ENCODE data around the gene EPRS1. TPM values are rescaled to one million over a fixed set of nuclear protein-coding genes. Genes with fewer than 3 reads are reported as not detected.
A peak's percentile ranks its signal among the peaks of the same experiment; 100 is the strongest.

EPRS1 gene
- polyA plus RNA-seq, 1 of the 3 experiments (the other 2 are of a cell fraction), result 23.4 TPM

- ChIA-PET CTCF (interaction anchor here (1.2 kb wide), 1 partner anchor 68 kb away, joined by 3 read pairs; no protein-coding TSS in a partner anchor), POLR2A (no interaction called here)
These were observed 1.5 kb downstream of the EPRS1 start for GRCh38 chr1:220044678-220045355.

GRCh38 chr1:220043646-220044045, 2.7 kb downstream of the EPRS1 start:
- WGBS (ENCODE audit: low lambda C conversion rate), result 98% methylated on average over 2 of the region's 2 CpGs
- no peak for DNase-seq
- peaks cover 71% of the 10 kb centered on the region for H3K79me2 ChIP-seq (ENCODE audit: insufficient read depth)
- peak overlapping the region in 1 of 2 experiments; percentile 24; a peak in 1 of 4 replicates for H3K4me3 ChIP-seq (ENCODE audit: low read depth in 2 of 2, low read length in 1 of 2)
- POLR2A ChIA-PET, result no interaction called here
- TF ChIP-seq TEAD4 (IDR thresholded peaks at IDR 0.05; ENCODE audit: borderline replicate concordance, insufficient read depth) (no peak), FOXJ3 (CRISPR knock-in tag; IDR thresholded peaks at IDR 0.05) (no peak), FOSL2 (IDR thresholded peaks at IDR 0.05; ENCODE audit: borderline replicate concordance, low read depth) (no peak)
- peaks cover 10 to 26% of the 10 kb centered on the region in 2 experiments for H3K36me3 ChIP-seq (replicated peaks in 1 of 2; ENCODE audit: control insufficient read depth in 1 of 2, insufficient read depth in 2 of 2, low read length in 1 of 2)
- H3K9ac ChIP-seq, result no peak overlapping the region
- no peaks in the 10 kb centered on the region for H3K27me3 ChIP-seq (ENCODE audit: insufficient read depth)
- CTCF ChIA-PET, result interaction anchor here (0.9 to 1.2 kb wide), 2 partner anchors 70 to 105 kb away, joined by 3 read pairs; no protein-coding TSS in a partner anchor
- peaks cover 2 to 15% of the 10 kb centered on the region in 2 experiments; a peak in 2 of 4 replicates for H3K4me1 ChIP-seq (ENCODE audit: control insufficient read depth in 1 of 2, insufficient read depth in 2 of 2, low read depth in 1 of 2, low read length in 1 of 2)
- H3K9me2 ChIP-seq, result no peaks in the 10 kb centered on the region
- peaks cover 3% of the 10 kb centered on the region; the same call in 1 of the 2 replicates for H4K20me1 ChIP-seq (ENCODE audit: insufficient read depth)
- peak overlapping the region; percentile 50 for H3K4me2 ChIP-seq
- H3K9me3 ChIP-seq, result no peaks in the 10 kb centered on the region
- peaks cover 29% of the 10 kb centered on the region for H3F3A ChIP-seq (replicated peaks; ENCODE audit: insufficient read depth)
- H2AFZ ChIP-seq (ENCODE audit: low read depth), result no peak overlapping the region
- H3K27ac ChIP-seq (ENCODE audit: low read depth in 2 of 2, low read length in 1 of 2), result no peak overlapping the region

More at GRCh38 chr1:220044678-220045355, 1.5 kb downstream of the EPRS1 start:
- Histone ChIP-seq H3K4me3 (ENCODE audit: low read depth in 2 of 2, low read length in 1 of 2) (peak overlapping the region; percentile 75 to 95), H2AFZ (ENCODE audit: low read depth) (no peak overlapping the region; the same call in 1 of the 2 replicates), H3K27me3 (ENCODE audit: insufficient read depth) (no peaks in the 10 kb centered on the region), H3K4me1 (ENCODE audit: control insufficient read depth in 1 of 2, insufficient read depth in 2 of 2, low read depth in 1 of 2, low read length in 1 of 2) (peaks cover 2 to 15% of the 10 kb centered on the region in 2 experiments; a peak in 2 of 4 replicates), H3K27ac (ENCODE audit: low read depth in 2 of 2, low read length in 1 of 2) (no peak overlapping the region), H3K79me2 (ENCODE audit: insufficient read depth) (peaks cover 63% of the 10 kb centered on the region), H3F3A (replicated peaks; ENCODE audit: insufficient read depth) (peaks cover 29% of the 10 kb centered on the region), H3K36me3 (replicated peaks in 1 of 2; ENCODE audit: control insufficient read depth in 1 of 2, insufficient read depth in 2 of 2, low read length in 1 of 2) (peaks cover 4 to 18% of the 10 kb centered on the region in 2 experiments), H3K4me2 (peak overlapping the region; percentile 86), H3K9ac (peak overlapping the region; percentile 21; the same call in 1 of the 2 replicates), H4K20me1 (ENCODE audit: insufficient read depth) (peaks cover 3% of the 10 kb centered on the region; the same call in 1 of the 2 replicates), H3K9me2 (no peaks in the 10 kb centered on the region), H3K9me3 (no peaks in the 10 kb centered on the region)
- TF ChIP-seq FOXJ3 (CRISPR knock-in tag; IDR thresholded peaks at IDR 0.05) (no peak), ELF1 (IDR thresholded peaks at IDR 0.05) (no peak), EP300 (IDR thresholded peaks at IDR 0.05; ENCODE audit: borderline replicate concordance in 1 of 2, low read depth in 1 of 2, low read length in 1 of 2) (no peak), RXRA (IDR thresholded peaks at IDR 0.05; ENCODE audit: borderline replicate concordance, low read depth) (no peak)
- no peak for DNase-seq
- 55% methylated on average over 4 of the region's 4 CpGs for WGBS (ENCODE audit: low lambda C conversion rate)

GRCh38 chr1:220040028-220040596, 6.2 kb downstream of the EPRS1 start:
- peaks cover 19% of the 10 kb centered on the region for H4K20me1 ChIP-seq (ENCODE audit: insufficient read depth)
- peaks cover 16% of the 10 kb centered on the region for H3F3A ChIP-seq (replicated peaks; ENCODE audit: insufficient read depth)
- peaks cover 95% of the 10 kb centered on the region for H3K79me2 ChIP-seq (ENCODE audit: insufficient read depth)
- H3K36me3 ChIP-seq (replicated peaks in 1 of 2; ENCODE audit: control insufficient read depth in 1 of 2, insufficient read depth in 2 of 2, low read length in 1 of 2), result peaks cover 13 to 26% of the 10 kb centered on the region in 2 experiments
- H3K27me3 ChIP-seq (ENCODE audit: insufficient read depth), result no peaks in the 10 kb centered on the region
- peaks cover 2 to 10% of the 10 kb centered on the region in 2 experiments; a peak in 2 of 4 replicates for H3K4me1 ChIP-seq (ENCODE audit: control insufficient read depth in 1 of 2, insufficient read depth in 2 of 2, low read depth in 1 of 2, low read length in 1 of 2)
- H3K4me2 ChIP-seq, result no peak overlapping the region
- no peak overlapping the region for H2AFZ ChIP-seq (ENCODE audit: low read depth)
- no peaks in the 10 kb centered on the region for H3K9me2 ChIP-seq
- no peaks in the 10 kb centered on the region for H3K9me3 ChIP-seq
- H3K9ac ChIP-seq, result no peak overlapping the region
- H3K27ac ChIP-seq (ENCODE audit: low read depth in 2 of 2, low read length in 1 of 2), result no peak overlapping the region
- 95% methylated on average over 5 of the region's 5 CpGs for WGBS (ENCODE audit: low lambda C conversion rate)
- DNase-seq, result no peak
- POLR2A ChIA-PET, result interaction anchor here (0.6 kb wide), 2 partner anchors 35 to 747 kb away, joined by 3 read pairs; partner anchors contain the start of gene MTARC1
- CTCF ChIA-PET, result interaction anchor here (1.2 kb wide), 1 partner anchor 13 kb away, joined by 3 read pairs; no protein-coding TSS in a partner anchor
- no peak overlapping the region for H3K4me3 ChIP-seq (ENCODE audit: low read depth in 2 of 2, low read length in 1 of 2)
- TF ChIP-seq FOXJ3 (CRISPR knock-in tag; IDR thresholded peaks at IDR 0.05) (no peak), USF1 (IDR thresholded peaks at IDR 0.05; ENCODE audit: borderline replicate concordance, low read depth) (no peak), YY1 (IDR thresholded peaks at IDR 0.05; ENCODE audit: low read depth) (no peak), PBX3 (IDR thresholded peaks at IDR 0.05) (no peak), ZBTB33 (IDR thresholded peaks at IDR 0.05; ENCODE audit: borderline replicate concordance, low read depth) (no peak), MEF2A (IDR thresholded peaks at IDR 0.05; ENCODE audit: borderline replicate concordance, low read depth) (no peak), NRF1 (IDR thresholded peaks at IDR 0.05; ENCODE audit: low read depth, low read length) (no peak)
- TF ChIP-seq, protein P1, sequence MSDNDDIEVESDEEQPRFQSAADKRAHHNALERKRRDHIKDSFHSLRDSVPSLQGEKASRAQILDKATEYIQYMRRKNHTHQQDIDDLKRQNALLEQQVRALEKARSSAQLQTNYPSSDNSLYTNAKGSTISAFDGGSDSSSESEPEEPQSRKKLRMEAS (IDR thresholded peaks at IDR 0.05; ENCODE audit: low read depth), result no peak
- TF ChIP-seq, protein P2, sequence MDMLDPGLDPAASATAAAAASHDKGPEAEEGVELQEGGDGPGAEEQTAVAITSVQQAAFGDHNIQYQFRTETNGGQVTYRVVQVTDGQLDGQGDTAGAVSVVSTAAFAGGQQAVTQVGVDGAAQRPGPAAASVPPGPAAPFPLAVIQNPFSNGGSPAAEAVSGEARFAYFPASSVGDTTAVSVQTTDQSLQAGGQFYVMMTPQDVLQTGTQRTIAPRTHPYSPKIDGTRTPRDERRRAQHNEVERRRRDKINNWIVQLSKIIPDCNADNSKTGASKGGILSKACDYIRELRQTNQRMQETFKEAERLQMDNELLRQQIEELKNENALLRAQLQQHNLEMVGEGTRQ (IDR thresholded peaks at IDR 0.05; ENCODE audit: borderline replicate concordance, low read depth, low read length), result no peak

Measured in SK-N-SH (cell line).